ENCODE results near the gene TRPV4. TPM values are rescaled to one million over a fixed set of nuclear protein-coding genes. Genes with fewer than 3 reads are reported as not detected.
A peak's percentile ranks its signal among the peaks of the same experiment; 100 is the strongest.

Gene TRPV4
- total RNA-seq, 5 donors from 2014 or later (not counting 1 experiment from before 2014, with no cell fraction given): not detected

DNA sequence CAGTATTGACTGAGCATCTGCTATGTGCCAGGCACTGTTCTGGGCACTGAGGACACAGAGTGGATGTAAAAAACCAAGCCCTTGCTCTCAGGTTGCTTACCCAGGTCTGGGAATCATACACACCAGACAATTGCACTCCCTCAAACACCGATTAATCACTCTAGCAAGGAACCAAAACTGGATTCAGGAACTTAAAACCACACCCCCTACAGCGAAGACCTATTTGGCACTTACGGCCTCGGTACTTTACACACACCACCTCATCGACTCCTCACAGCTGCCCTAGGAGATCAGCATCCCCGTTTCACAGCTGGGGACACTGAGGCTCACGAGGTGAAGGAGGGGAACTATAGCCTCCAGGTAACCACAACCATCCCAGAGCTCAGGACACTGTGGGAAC is 45.6 kb upstream of the TRPV4 start:
- DNase-seq (no peak), ATAC-seq (replicated peaks in 1 of 4) (no peak)
- Mint-ChIP-seq H3K27me3 (no peaks in the 10 kb centered on the region), H3K27ac (no peak overlapping the region), H3K4me1 (peaks cover 58 to 64% (median 63%) of the 10 kb centered on the region in 3 donors), H3K9me3 (no peaks in the 10 kb centered on the region), H3K4me3 (peak overlapping the region; percentile 90 to 94 (median 91)), H3K36me3 (no peaks in the 10 kb centered on the region)
- Histone ChIP-seq H3K27me3 (replicated peaks in 1 of 2; ENCODE audit: control insufficient read depth in 2 of 2, extremely low read depth in 1 of 2, insufficient read depth in 2 of 2, low read length in 1 of 2) (no peaks in the 10 kb centered on the region), H3K9me3 (no peaks in the 10 kb centered on the region), H3K27ac (ENCODE audit: low read length) (no peak overlapping the region), H3K4me3 (ENCODE audit: control insufficient read depth in 1 of 2, extremely low read depth in 1 of 2, low read length in 1 of 2) (peak overlapping the region; percentile 88 to 91), H3K4me1 (ENCODE audit: control insufficient read depth in 1 of 2, extremely low read depth in 1 of 2, insufficient read depth in 2 of 2, low read length in 2 of 2) (peaks cover 16 to 41% of the 10 kb centered on the region in 2 experiments), H3K36me3 (ENCODE audit: control insufficient read depth in 2 of 2, extremely low read depth in 1 of 2, insufficient read depth in 1 of 2, low read length in 1 of 2) (peaks cover 0 to 1% of the 10 kb centered on the region in 2 donors)
- CTCF ChIA-PET: interaction anchor here in 1 of 2 donors (0.6 to 2.3 kb wide), 3 partner anchors 25 to 73 kb away, joined by 4 to 6 read pairs (median 5); no protein-coding TSS in a partner anchor
- WGBS (ENCODE audit: insufficient coverage): 91% methylated on average over 5 of the region's 7 CpGs
- POLR2A ChIA-PET: interaction anchor here in 1 of 2 donors (0.7 kb wide), 1 partner anchor 741 kb away, joined by 4 read pairs; no protein-coding TSS in a partner anchor

DNA sequence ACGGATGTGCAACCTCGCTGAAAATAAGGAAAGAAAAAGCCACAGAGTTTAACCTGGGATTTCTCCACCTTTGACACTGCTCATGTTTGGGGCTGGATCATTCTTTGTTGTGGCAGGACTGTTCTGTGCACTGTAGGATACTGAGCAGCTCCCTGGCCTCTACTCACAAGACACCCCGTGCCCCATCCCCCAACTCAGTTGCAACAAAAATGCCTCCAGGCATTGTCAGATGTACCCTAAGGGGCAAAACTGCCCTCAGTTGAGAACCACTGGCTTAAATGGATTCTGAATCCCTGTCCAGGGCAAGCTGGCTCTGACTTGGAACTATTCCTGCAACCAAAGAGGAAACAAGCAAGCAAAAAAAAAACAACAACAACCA is 45.0 kb upstream of the TRPV4 start:
- H3K27me3 ChIP-seq (replicated peaks in 1 of 2; ENCODE audit: control insufficient read depth in 2 of 2, extremely low read depth in 1 of 2, insufficient read depth in 2 of 2, low read length in 1 of 2): no peaks in the 10 kb centered on the region
- H3K9me3 ChIP-seq: no peaks in the 10 kb centered on the region
- no peak for DNase-seq
- peak overlapping the region; percentile 90 to 94 (median 91) for H3K4me3 Mint-ChIP-seq
- no peaks in the 10 kb centered on the region for H3K36me3 Mint-ChIP-seq
- CTCF ChIA-PET: interaction anchor here in 1 of 2 donors (0.6 to 2.3 kb wide), 2 partner anchors 24 to 73 kb away, joined by 4 to 5 read pairs; no protein-coding TSS in a partner anchor
- no peak overlapping the region for H3K27ac ChIP-seq (ENCODE audit: low read length)
- peaks cover 58 to 64% (median 63%) of the 10 kb centered on the region in 3 donors for H3K4me1 Mint-ChIP-seq
- ATAC-seq (replicated peaks in 1 of 4): no peak
- 90% methylated on average over 1 of the region's 3 CpGs for WGBS (ENCODE audit: insufficient coverage)
- peaks cover 16 to 41% of the 10 kb centered on the region in 2 experiments for H3K4me1 ChIP-seq (ENCODE audit: control insufficient read depth in 1 of 2, extremely low read depth in 1 of 2, insufficient read depth in 2 of 2, low read length in 2 of 2)
- peaks cover 0 to 2% of the 10 kb centered on the region in 2 donors for H3K36me3 ChIP-seq (ENCODE audit: control insufficient read depth in 2 of 2, extremely low read depth in 1 of 2, insufficient read depth in 1 of 2, low read length in 1 of 2)
- POLR2A ChIA-PET: interaction anchor here in 1 of 2 donors (0.5 to 0.7 kb wide), 2 partner anchors 62 to 742 kb away, joined by 4 read pairs; no protein-coding TSS in a partner anchor
- H3K9me3 Mint-ChIP-seq: no peaks in the 10 kb centered on the region
- no peak overlapping the region for H3K4me3 ChIP-seq (ENCODE audit: control insufficient read depth in 1 of 2, extremely low read depth in 1 of 2, low read length in 1 of 2)
- H3K27ac Mint-ChIP-seq: no peak overlapping the region
- H3K27me3 Mint-ChIP-seq: no peaks in the 10 kb centered on the region

DNA sequence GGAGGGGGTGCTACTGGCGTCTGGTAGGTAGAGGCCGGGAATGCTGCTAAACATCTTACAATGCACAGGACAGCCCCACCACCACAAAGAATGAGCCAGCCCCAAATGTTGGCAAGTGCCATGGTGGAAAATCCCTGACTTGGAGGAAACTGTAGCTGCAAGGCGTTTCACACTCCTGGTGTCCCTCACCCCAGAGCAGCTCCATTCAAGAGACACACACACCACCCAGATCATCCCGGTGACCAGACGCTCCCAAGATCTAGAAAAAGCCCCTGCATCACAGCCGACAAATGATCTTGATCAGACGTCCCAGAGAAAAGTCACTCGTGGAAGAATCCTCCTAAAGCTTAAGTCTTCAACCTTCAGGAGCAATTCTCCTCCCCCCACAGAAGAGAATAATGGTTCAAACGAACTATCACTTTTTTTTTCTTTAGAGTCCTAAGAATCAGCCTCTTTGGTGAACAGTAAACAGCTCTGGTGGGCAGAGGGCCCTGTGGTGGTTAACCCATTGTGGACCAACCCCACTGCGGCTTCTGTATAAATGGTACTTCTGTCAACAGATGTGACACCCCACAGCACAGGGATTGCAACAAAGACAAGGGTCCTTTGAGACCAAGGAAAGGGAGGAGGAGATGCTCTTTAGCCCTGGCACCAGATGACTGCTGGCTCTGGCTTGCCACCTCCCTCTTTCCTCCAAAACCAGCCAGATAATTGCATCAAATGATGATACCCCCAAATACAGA is 44.5 kb upstream of the TRPV4 start:
- Mint-ChIP-seq H3K9me3 (no peaks in the 10 kb centered on the region), H3K27ac (no peak overlapping the region), H3K4me3 (peak overlapping the region; percentile 46 to 90 (median 51)), H3K36me3 (peaks cover 3% of the 10 kb centered on the region), H3K27me3 (no peaks in the 10 kb centered on the region), H3K4me1 (peaks cover 58 to 65% (median 63%) of the 10 kb centered on the region in 3 donors)
- ChIA-PET POLR2A (interaction anchor here in 1 of 2 donors (0.5 kb wide), 1 partner anchor 63 kb away, joined by 4 read pairs; no protein-coding TSS in a partner anchor), CTCF (interaction anchor here (0.6 to 2.3 kb wide), 4 partner anchors 24 to 72 kb away, joined by 3 to 5 read pairs (median 4); no protein-coding TSS in a partner anchor)
- Histone ChIP-seq H3K36me3 (ENCODE audit: control insufficient read depth in 2 of 2, extremely low read depth in 1 of 2, insufficient read depth in 1 of 2, low read length in 1 of 2) (peaks cover 2 to 3% of the 10 kb centered on the region in 2 donors), H3K4me3 (ENCODE audit: control insufficient read depth in 1 of 2, extremely low read depth in 1 of 2, low read length in 1 of 2) (no peak overlapping the region), H3K9me3 (no peaks in the 10 kb centered on the region), H3K27me3 (replicated peaks in 1 of 2; ENCODE audit: control insufficient read depth in 2 of 2, extremely low read depth in 1 of 2, insufficient read depth in 2 of 2, low read length in 1 of 2) (no peaks in the 10 kb centered on the region), H3K27ac (ENCODE audit: low read length) (no peak overlapping the region), H3K4me1 (ENCODE audit: control insufficient read depth in 1 of 2, extremely low read depth in 1 of 2, insufficient read depth in 2 of 2, low read length in 2 of 2) (peaks cover 16 to 41% of the 10 kb centered on the region in 2 experiments)
- DNase-seq: no peak
- ATAC-seq (replicated peaks in 1 of 4): no peak
- 95% methylated on average over 5 of the region's 10 CpGs for WGBS (ENCODE audit: insufficient coverage)

DNA sequence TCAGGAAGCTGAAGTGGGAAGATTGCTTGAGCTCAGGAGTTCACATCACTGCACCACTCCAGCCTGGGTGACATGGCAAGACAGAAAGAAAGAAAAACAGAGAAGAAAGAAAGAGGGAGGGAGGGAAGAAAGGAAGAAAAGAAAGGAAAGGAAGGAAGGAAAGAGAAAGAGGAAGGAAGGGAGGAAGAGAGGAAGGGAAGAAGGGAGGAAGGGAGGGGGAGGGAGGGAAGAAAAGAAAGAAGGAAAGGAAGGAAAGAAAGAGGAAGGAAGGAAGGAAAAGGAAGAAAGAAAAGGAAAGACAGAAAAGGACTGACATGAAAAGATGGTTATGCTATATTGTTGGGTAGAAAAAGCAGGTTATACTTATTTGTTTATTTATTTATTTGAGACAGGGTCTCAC is 43.2 kb upstream of the TRPV4 start:
- POLR2A ChIA-PET: no interaction called here
- H3K4me1 Mint-ChIP-seq: peaks cover 60 to 68% (median 66%) of the 10 kb centered on the region in 3 donors
- DNase-seq (no peak), ATAC-seq (replicated peaks in 1 of 4) (no peak)
- H3K4me3 Mint-ChIP-seq: no peak overlapping the region
- peaks cover 6% of the 10 kb centered on the region for H3K36me3 Mint-ChIP-seq
- H3K9me3 Mint-ChIP-seq: no peaks in the 10 kb centered on the region
- CTCF ChIA-PET: interaction anchor here (0.5 to 0.7 kb wide), 4 partner anchors 9 to 1579 kb away, joined by 3 to 9 read pairs (median 5); no protein-coding TSS in a partner anchor
- no peak overlapping the region for H3K27ac Mint-ChIP-seq
- H3K4me1 ChIP-seq (ENCODE audit: control insufficient read depth in 1 of 2, extremely low read depth in 1 of 2, insufficient read depth in 2 of 2, low read length in 2 of 2): peaks cover 16 to 45% of the 10 kb centered on the region in 2 experiments
- no peaks in the 10 kb centered on the region for H3K27me3 ChIP-seq (replicated peaks in 1 of 2; ENCODE audit: control insufficient read depth in 2 of 2, extremely low read depth in 1 of 2, insufficient read depth in 2 of 2, low read length in 1 of 2)
- H3K4me3 ChIP-seq (ENCODE audit: control insufficient read depth in 1 of 2, extremely low read depth in 1 of 2, low read length in 1 of 2): no peak overlapping the region
- H3K36me3 ChIP-seq (ENCODE audit: control insufficient read depth in 2 of 2, extremely low read depth in 1 of 2, insufficient read depth in 1 of 2, low read length in 1 of 2): peaks cover 2 to 13% of the 10 kb centered on the region in 2 donors
- H3K27ac ChIP-seq (ENCODE audit: low read length): no peak overlapping the region
- no peaks in the 10 kb centered on the region for H3K27me3 Mint-ChIP-seq
- no peaks in the 10 kb centered on the region for H3K9me3 ChIP-seq

DNA sequence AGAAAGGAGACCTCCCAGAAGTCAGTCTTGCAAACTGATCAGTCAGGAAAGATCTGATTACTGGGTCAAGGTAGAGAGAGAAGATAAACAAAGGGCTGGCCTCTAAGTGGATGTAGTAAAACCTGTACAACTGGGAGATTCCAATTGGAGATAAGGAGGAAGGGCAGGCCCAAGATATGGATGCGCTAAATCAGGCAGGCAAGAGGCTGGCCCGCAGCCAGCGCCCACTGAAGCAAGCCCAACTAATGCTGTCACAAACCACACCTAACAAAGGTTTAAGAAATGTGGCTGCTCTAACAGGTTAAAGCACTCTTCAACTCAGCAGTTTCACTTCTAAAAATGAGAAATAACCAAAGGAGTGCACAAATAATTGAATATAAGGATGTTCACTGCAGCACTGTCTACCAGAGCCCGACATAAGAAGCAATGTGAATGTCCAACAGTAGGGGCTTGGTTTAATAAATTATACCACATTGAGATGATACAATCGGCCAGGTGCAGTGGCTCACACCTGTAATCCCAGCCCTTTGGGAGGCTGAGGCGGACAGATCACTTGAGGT is 42.5 kb upstream of the TRPV4 start:
- Histone ChIP-seq H3K27me3 (replicated peaks in 1 of 2; ENCODE audit: control insufficient read depth in 2 of 2, extremely low read depth in 1 of 2, insufficient read depth in 2 of 2, low read length in 1 of 2) (no peaks in the 10 kb centered on the region), H3K9me3 (no peaks in the 10 kb centered on the region), H3K4me1 (ENCODE audit: control insufficient read depth in 1 of 2, extremely low read depth in 1 of 2, insufficient read depth in 2 of 2, low read length in 2 of 2) (peaks cover 11 to 41% of the 10 kb centered on the region in 2 experiments), H3K4me3 (ENCODE audit: control insufficient read depth in 1 of 2, extremely low read depth in 1 of 2, low read length in 1 of 2) (no peak overlapping the region), H3K27ac (ENCODE audit: low read length) (no peak overlapping the region), H3K36me3 (ENCODE audit: control insufficient read depth in 2 of 2, extremely low read depth in 1 of 2, insufficient read depth in 1 of 2, low read length in 1 of 2) (peaks cover 2 to 15% of the 10 kb centered on the region in 2 donors)
- Mint-ChIP-seq H3K4me3 (no peak overlapping the region), H3K27me3 (no peaks in the 10 kb centered on the region), H3K4me1 (peaks cover 55 to 63% (median 63%) of the 10 kb centered on the region in 3 donors), H3K9me3 (no peaks in the 10 kb centered on the region), H3K36me3 (peaks cover 7% of the 10 kb centered on the region), H3K27ac (peak overlapping the region in 1 of 2 donors; percentile 31)
- no peak for DNase-seq
- ATAC-seq (replicated peaks in 1 of 4): no peak
- WGBS (ENCODE audit: insufficient coverage): no CpG with 5 or more reads among the region's 6 CpGs
- ChIA-PET CTCF (interaction anchor here (0.5 to 0.7 kb wide), 3 partner anchors 10 to 1580 kb away, joined by 3 to 9 read pairs (median 5); no protein-coding TSS in a partner anchor), POLR2A (no interaction called here)

DNA sequence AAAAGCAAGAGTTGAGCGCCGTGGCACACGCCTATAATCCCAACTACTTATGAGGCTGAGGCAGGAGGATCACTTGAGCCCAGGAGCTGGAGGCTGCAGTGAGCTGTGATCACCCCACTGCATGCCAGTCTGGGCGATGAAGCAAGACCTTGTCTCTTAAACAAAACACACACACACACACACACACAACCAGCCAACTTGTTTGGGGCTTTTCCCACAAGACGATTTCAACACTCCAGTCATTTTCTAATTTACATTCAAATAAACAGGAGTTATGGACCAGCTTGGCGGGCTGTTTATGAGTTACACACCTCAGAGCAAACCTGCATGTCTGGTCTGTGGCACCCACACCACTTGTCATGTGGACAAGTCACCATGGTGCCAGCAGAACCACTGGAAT is 40.5 kb upstream of the TRPV4 start:
- ChIA-PET POLR2A (interaction anchor here in 1 of 2 donors (0.5 kb wide), 1 partner anchor 771 kb away, joined by 4 read pairs; no protein-coding TSS in a partner anchor), CTCF (no interaction called here)
- ATAC-seq (replicated peaks in 1 of 4): no peak
- DNase-seq: no peak
- Mint-ChIP-seq H3K36me3 (peaks cover 10% of the 10 kb centered on the region), H3K27ac (no peak overlapping the region), H3K27me3 (no peaks in the 10 kb centered on the region), H3K9me3 (no peaks in the 10 kb centered on the region), H3K4me1 (peaks cover 40 to 51% (median 50%) of the 10 kb centered on the region in 3 donors), H3K4me3 (no peak overlapping the region)
- no peak overlapping the region for H3K27ac ChIP-seq (ENCODE audit: low read length)
- no peak overlapping the region for H3K4me3 ChIP-seq (ENCODE audit: control insufficient read depth in 1 of 2, extremely low read depth in 1 of 2, low read length in 1 of 2)
- 92% methylated on average over 4 of the region's 6 CpGs for WGBS (ENCODE audit: insufficient coverage)
- H3K36me3 ChIP-seq (ENCODE audit: control insufficient read depth in 2 of 2, extremely low read depth in 1 of 2, insufficient read depth in 1 of 2, low read length in 1 of 2): peaks cover 5 to 15% of the 10 kb centered on the region in 2 donors
- H3K4me1 ChIP-seq (ENCODE audit: control insufficient read depth in 1 of 2, extremely low read depth in 1 of 2, insufficient read depth in 2 of 2, low read length in 2 of 2): peaks cover 2 to 26% of the 10 kb centered on the region in 2 experiments
- no peaks in the 10 kb centered on the region for H3K9me3 ChIP-seq
- no peaks in the 10 kb centered on the region for H3K27me3 ChIP-seq (replicated peaks in 1 of 2; ENCODE audit: control insufficient read depth in 2 of 2, extremely low read depth in 1 of 2, insufficient read depth in 2 of 2, low read length in 1 of 2)
